Measurements from ENCODE around the gene LYST. TPM values are rescaled to one million over a fixed set of nuclear protein-coding genes. Genes with fewer than 3 reads are reported as not detected.

LYST gene
- total and polyA plus RNA-seq, 2 of the 4 experiments (the other 2 are of a cell fraction) = 2.2 to 7.2 TPM

DNA sequence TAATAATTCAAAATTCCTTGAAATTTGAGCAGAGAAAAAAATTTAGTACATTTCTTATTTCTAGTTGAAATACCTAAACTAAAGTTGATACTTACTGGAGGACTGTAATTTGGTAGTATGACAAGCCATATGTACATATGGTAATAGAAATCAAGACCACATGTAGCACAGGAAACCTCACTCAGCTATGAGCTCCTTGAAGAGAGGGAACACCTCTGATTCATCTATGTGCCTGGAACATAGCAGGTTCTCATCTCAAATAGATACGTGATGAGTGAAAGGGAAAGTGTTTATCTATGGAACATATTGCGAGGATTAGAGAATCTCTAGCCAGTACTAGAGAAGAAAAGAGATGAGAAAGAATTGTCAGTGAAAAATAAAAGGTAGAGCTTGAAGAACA lies 169.2 kb downstream of the LYST start:
- Histone ChIP-seq H4K8ac (ENCODE audit: low read depth in 2 of 2, low read length in 2 of 2) (no peak overlapping the region), H3K36me3 (ENCODE audit: control insufficient read depth, insufficient read depth, low read length) (peaks cover 4% of the 10 kb centered on the region), H3K9me3 (ENCODE audit: control insufficient read depth, insufficient read depth, low read length) (no peaks in the 10 kb centered on the region), H3K4me2 (ENCODE audit: low read depth, low read length) (no peak overlapping the region), H2BK5ac (ENCODE audit: low read depth, low read length, poor library complexity, severe bottlenecking) (no peak overlapping the region), H2AK9ac (replicated peaks; ENCODE audit: low read depth, low read length, poor library complexity) (no peak overlapping the region), H3K27me3 (ENCODE audit: control insufficient read depth, insufficient read depth, low read length) (no peaks in the 10 kb centered on the region), H4K91ac (ENCODE audit: insufficient read depth, low read depth, low read length) (no peak overlapping the region), H2AFZ (replicated peaks; ENCODE audit: low read length, poor library complexity) (no peak overlapping the region), H3K18ac (ENCODE audit: low read depth, low read length) (no peak overlapping the region), H3K23ac (ENCODE audit: low read depth, low read length) (no peak overlapping the region), H3K9me1 (ENCODE audit: insufficient read depth, low read length) (no peaks in the 10 kb centered on the region), H3K4me1 (ENCODE audit: control insufficient read depth, insufficient read depth, low read length) (no peaks in the 10 kb centered on the region), H2BK20ac (ENCODE audit: low read depth, low read length) (no peak overlapping the region), H3K9ac (ENCODE audit: low read depth, low read length) (no peak overlapping the region), H2BK15ac (ENCODE audit: low read depth, low read length) (no peak overlapping the region), H4K20me1 (ENCODE audit: insufficient read depth, low read length) (no peaks in the 10 kb centered on the region), H3K56ac (ENCODE audit: extremely low read depth, insufficient read depth, low read length) (no peak overlapping the region), H2AK5ac (ENCODE audit: low read depth, low read length) (no peak overlapping the region), H3K4me3 (ENCODE audit: insufficient read depth, low read depth, low read length) (no peak overlapping the region), H3K14ac (replicated peaks; ENCODE audit: low read depth, low read length) (no peak overlapping the region), H3K27ac (ENCODE audit: insufficient read depth, low read length) (no peak overlapping the region), H3K4ac (ENCODE audit: low read depth, low read length) (no peak overlapping the region), H4K5ac (ENCODE audit: low read depth, low read length) (no peak overlapping the region), H3K79me1 (ENCODE audit: low read depth in 1 of 2, low read length in 2 of 2) (no peaks in the 10 kb centered on the region), H2BK120ac (ENCODE audit: low read depth, low read length) (no peak overlapping the region)
- no TSS peak for BruUV-seq (replicated peaks)
- TF ChIP-seq MAZ (IDR thresholded peaks at IDR 0.05; ENCODE audit: borderline replicate concordance, low read depth, low read length) (no peak), RFX5 (IDR thresholded peaks at IDR 0.05; ENCODE audit: low read depth, low read length) (no peak), NFE2L2 (IDR thresholded peaks at IDR 0.05; ENCODE audit: low read depth, low read length) (no peak), FOS (IDR thresholded peaks at IDR 0.05; ENCODE audit: low read depth, low read length) (no peak), CHD1 (IDR thresholded peaks at IDR 0.05; ENCODE audit: low read depth, low read length) (no peak), CEBPB (IDR thresholded peaks at IDR 0.05; ENCODE audit: low read depth, low read length) (no peak), MXI1 (IDR thresholded peaks at IDR 0.05; ENCODE audit: borderline replicate concordance, low read depth, low read length) (no peak), RAD21 (IDR thresholded peaks at IDR 0.05; ENCODE audit: low read length) (no peak), BHLHE40 (IDR thresholded peaks at IDR 0.05; ENCODE audit: low read depth, low read length) (no peak), POLR2A (IDR thresholded peaks at IDR 0.05; ENCODE audit: low read depth, low read length) (no peak), RCOR1 (IDR thresholded peaks at IDR 0.05; ENCODE audit: insufficient replicate concordance, low read length) (no peak), SMC3 (IDR thresholded peaks at IDR 0.05; ENCODE audit: low read depth, low read length) (no peak), MAFK (IDR thresholded peaks at IDR 0.05; ENCODE audit: low read depth, low read length) (no peak)
- TF ChIP-seq, protein P1, sequence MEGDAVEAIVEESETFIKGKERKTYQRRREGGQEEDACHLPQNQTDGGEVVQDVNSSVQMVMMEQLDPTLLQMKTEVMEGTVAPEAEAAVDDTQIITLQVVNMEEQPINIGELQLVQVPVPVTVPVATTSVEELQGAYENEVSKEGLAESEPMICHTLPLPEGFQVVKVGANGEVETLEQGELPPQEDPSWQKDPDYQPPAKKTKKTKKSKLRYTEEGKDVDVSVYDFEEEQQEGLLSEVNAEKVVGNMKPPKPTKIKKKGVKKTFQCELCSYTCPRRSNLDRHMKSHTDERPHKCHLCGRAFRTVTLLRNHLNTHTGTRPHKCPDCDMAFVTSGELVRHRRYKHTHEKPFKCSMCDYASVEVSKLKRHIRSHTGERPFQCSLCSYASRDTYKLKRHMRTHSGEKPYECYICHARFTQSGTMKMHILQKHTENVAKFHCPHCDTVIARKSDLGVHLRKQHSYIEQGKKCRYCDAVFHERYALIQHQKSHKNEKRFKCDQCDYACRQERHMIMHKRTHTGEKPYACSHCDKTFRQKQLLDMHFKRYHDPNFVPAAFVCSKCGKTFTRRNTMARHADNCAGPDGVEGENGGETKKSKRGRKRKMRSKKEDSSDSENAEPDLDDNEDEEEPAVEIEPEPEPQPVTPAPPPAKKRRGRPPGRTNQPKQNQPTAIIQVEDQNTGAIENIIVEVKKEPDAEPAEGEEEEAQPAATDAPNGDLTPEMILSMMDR (conservative IDR thresholded peaks at IDR 0.05; ENCODE audit: low read depth, low read length) = no peak
- TF ChIP-seq, protein P2, sequence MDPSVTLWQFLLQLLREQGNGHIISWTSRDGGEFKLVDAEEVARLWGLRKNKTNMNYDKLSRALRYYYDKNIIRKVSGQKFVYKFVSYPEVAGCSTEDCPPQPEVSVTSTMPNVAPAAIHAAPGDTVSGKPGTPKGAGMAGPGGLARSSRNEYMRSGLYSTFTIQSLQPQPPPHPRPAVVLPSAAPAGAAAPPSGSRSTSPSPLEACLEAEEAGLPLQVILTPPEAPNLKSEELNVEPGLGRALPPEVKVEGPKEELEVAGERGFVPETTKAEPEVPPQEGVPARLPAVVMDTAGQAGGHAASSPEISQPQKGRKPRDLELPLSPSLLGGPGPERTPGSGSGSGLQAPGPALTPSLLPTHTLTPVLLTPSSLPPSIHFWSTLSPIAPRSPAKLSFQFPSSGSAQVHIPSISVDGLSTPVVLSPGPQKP (IDR thresholded peaks at IDR 0.05; ENCODE audit: borderline replicate concordance, low read depth, low read length) = no peak
- TF ChIP-seq, protein P3, sequence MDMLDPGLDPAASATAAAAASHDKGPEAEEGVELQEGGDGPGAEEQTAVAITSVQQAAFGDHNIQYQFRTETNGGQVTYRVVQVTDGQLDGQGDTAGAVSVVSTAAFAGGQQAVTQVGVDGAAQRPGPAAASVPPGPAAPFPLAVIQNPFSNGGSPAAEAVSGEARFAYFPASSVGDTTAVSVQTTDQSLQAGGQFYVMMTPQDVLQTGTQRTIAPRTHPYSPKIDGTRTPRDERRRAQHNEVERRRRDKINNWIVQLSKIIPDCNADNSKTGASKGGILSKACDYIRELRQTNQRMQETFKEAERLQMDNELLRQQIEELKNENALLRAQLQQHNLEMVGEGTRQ (IDR thresholded peaks at IDR 0.05; ENCODE audit: low read depth, low read length) = no peak
- POLR2A ChIA-PET (ENCODE audit: unreplicated experiment) = interaction anchor here (0.6 kb wide), 1 partner anchor 300 kb away, joined by 3 read pairs; no protein-coding TSS in a partner anchor
- CTCF ChIA-PET = no interaction called here
- ATAC-seq (ENCODE audit: low read depth) (no peak), DNase-seq (peak; percentile 11)
- intact Hi-C loops (cut with micrococcal nuclease) = no loop called here
- 100% methylated on average over 2 of the region's 2 CpGs; no CpG with 5 or more reads in 1 of the 2 experiments for WGBS, 2 experiments (ENCODE audit: extremely low coverage in 2 of 2, insufficient read length in 1 of 2)
- in situ Hi-C loops (cut with MboI; ENCODE audit: low sequenced_read_pairs) = no loop called here
- dilution Hi-C loops (cut with HindIII; ENCODE audit: low sequenced_read_pairs, unreplicated experiment) = no loop called here

Data from IMR-90 (cell line).